GM19467 (cell line): ENCODE measurements around the gene SLC38A2.

Experiments used
- ATAC-seq: cut with Tn5 transposase; IDR thresholded peaks from one replicate; pipeline ENCODE4 v1.9.1; 2021; ENCODE audit warnings: mild to moderate bottlenecking, moderate library complexity; ENCODE audit not compliant: unreplicated experiment

Gene SLC38A2

DNA sequence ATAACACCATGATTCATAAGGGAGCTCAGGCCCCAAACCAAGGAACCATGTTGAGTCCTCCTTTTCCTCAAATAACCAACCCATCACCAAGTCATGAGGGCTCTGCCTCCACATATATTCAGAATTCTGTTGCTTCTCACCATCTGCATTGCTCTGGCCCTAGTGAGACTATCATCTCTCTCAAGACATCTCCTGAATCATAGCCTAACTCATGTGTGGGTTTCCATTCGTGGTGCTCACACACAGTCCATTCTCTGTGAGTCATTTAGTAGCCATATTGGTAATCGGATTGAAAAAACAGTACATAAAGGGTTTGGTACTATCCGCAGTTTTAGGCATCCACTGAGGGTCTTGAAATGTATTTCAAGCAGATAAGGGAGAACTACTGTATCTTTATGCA is 5.1 kb upstream of the SLC38A2 start:
- ATAC-seq: no peak

DNA sequence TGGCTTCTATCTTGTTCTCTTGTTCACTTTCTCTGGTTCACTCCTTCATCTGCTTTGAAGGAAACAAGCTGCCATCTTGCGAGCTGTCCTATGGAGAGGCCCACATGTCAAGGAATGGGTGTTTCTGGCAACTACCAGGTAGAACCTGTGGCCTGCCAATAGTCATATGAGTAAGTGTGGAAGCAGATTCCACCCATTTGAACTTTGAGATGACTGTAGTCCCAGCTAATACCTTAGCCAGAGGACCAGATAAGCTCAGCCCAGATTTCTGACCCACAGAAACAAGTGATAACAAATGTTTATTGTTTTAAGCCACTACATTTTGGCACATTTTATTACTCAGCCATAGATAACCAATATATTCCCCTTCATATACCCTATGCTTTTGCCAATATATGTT is 4.0 kb upstream of the SLC38A2 start:
- no peak for ATAC-seq

DNA sequence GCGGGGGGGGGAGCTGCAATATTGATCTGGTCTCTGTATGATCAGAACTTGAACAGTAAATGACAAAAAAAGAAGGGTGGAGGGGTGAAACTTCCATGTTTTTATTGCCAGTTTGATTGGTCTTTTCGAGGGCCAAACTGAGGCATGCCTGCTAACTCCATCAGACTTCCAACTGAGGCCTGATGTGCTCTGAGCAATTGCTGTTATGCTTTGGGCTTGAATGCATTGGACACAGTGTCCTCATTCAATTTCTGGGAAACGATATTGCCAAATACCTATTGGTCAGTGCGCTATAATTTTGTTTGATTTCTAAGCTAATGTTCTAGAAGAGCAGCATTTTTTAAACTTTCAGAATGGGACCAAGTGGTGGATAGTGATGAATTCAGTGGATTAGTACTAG is 2.1 kb upstream of the SLC38A2 start:
- ATAC-seq: no peak

DNA sequence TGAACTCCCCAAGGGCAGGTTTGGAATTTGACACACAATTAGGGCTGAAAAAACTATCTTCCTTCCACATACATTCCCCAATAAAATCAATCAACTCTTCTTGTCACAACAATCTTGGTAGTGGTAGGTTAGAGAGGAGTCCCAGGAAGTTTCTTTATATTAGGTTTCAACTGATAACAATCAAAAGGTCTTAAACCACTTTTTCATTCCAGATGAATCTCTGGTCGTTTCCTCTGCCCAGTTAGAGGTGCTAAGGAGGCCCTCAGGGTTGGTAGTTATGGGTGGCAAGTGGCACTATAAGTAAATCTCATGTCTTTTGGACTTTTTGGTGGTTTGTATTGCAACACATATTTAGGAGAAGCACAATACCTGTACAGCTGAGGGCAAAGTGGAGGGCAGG is 1.7 kb upstream of the SLC38A2 start:
- no peak for ATAC-seq

DNA sequence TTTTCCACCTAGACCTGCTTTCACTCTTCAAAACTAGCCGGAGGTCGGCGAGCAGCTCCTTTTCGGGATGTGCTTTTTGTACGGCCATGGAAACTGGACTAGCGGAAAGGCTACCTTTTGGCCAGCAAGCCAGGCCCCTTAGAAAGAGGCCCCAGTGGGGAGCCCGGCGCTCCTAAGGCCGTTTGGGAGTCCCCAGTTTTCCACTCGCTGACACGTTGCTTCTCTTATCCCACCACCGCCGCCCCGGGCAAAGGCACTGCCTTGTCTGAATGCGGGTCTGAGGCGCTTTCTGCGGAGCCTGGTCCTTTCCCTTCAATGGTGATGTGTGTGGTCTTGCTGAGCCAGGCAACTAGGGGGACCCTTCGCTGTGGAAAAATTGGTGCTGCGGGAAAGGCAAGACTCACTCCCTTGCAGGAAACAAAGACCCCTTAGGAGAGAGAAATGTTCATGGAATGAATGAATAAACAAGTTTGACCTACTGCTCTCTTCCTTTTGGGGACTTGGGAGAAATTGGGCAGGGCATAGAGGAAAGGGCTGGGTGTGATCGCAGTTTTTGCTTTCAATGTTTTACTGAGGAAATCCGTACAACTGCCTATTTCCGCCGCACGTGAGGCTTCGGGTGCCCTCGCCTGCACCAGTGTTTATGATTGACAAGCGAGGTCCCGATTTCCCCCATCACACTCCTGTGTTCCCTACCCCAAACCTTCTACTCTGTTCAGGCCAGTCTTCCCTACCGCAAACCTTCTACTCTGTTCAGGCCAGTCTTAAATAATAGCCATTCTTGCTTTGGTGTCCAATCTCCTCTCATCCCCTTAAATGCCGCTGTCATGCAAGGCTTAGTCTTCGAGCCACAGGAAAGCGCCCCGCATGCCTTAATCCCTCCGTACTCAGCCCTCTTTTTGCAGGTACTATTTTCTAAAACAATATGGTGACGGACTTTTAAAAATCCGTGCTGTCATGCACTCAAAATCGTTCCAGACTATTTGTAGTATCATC is 1.0 kb upstream of the SLC38A2 start:
- ATAC-seq: no peak

DNA sequence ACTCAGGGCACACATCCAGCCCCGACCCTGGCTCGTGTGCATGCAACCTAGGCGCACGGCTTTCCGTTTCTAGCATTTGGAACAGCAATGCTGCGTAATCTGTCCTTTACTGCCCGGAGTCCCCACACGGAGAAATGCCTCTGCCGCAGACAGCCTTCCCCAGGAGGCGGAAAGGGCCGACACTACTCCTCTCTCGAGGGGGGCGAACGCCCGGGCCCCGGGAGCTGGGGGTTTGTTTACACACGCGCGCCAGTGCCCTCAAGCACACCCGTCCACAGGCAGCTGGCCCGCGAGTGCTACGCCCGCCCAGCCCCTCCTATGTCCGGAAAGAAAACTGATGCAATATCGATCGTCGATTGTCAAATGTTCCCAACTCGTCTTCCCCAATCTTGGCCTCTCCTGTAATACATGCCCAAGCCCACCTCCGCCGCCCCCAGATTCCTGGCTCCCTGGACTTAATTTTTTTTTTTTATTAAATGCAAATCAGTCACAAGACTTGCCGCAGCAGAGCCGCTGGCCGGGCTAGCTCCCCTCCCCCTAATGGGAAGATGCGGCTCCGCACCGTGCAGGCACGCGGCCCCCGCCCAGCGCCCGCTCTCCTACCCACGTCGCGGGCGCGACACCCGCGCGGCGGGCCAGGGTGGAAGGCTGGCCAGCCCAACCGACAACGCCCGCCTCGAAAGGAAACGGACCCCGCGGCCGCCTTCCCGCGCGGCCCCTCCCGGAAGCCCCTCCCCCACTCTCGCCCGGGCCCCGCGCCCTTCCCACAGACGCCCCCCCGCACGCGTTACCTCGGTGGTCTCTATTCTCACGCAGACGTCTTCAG is 642 bp downstream of the SLC38A2 start:
- ATAC-seq: peak; percentile 19

DNA sequence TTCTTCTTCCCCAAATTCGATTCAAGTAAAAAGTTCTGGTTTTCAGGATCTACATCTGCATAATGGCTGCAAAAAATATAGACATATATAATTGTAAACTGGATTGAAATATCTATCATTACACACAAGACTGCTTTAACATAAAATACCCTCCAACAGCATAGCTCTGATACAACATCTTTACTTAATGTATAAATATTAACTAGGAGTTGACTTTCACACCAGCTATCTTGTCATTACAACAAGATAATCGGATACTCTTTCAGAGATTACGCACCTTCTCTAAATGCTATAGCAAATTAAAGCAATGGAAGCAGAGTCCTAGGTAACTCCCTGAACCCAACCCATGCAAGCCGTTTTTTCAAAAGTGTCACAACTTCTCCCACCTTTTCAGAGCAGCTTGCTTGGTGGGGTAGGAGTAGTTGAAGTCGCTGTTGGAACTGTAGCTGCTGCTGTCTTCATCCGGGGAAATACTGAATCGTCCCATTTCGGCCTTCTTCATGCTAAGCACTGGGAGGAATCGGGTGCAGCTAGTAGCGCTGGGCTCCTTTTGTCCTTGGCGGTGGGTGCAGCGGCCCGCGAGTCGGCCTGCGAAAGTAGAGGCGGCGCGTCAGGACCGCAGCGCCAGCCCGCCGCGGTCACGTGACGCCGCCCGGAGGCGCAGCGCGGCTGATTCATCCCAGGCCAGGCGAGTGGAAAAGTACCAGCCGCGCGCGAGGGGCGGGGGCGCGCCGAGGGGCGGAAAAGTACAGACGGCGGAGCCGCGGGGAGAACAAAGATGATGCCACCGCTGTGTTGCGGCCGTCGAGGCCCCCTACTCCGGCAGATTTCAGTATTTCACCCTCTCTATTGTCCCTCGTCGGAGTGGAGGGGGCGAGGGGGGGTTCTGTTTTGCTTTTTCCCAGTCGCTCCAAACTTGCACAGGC is 1.5 kb downstream of the SLC38A2 start:
- peak; percentile 51 for ATAC-seq

DNA sequence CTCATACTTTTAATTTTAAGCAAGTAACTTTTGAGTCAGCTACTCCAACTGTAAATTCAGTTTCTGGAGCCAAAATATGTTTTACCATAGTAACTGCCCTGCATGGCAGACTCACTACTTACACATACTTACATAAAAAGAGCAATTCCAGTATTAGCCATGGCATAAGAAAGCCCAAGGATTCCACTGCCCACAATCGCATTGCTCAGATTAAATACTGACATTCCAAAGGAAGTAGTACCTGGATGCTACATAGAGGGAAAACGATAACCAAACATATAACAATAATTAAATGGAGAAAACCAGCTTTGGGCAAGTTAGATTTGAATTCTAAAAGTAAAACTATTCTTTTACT is 2.2 kb downstream of the SLC38A2 start:
- ATAC-seq: no peak

DNA sequence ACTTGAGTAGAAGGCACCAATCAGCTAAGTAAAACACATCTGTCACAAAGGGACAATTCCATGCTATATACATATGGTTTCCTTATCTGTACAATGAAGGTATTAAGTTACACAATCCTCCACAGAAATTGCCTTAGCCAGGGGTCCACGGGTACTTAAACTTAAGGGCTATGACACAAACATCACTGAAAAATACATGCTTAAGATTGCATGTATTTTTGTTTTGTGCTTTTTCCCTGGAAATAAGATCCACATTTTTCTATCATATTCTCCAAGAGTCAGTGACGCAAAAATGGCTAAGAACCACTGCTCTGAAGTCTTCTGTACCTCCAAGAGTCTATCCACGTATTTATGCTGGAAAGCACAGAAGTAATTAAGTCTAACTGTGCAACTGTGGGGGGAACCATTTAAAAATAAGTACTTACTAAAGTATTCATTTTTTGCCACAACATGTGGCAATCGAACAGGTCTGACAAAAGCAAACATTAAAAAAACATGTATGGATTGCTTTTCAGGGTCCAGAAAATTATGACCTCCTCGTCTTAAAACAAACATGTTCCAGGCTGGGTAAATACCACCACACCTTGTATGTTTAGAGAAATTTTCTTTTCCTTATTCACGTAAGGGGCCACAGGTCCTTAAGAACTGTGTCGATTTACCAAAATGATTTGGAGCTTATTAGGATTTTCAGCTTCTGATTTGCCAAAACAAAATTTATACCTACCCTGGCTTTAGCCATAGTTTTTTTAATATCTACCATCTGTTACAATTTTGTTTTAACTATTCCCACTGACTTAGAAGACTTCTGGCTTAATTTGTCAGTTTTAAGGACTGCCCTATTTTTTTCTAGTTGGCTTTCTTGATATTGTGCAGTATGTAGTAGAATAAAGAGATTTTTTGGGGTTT is 2.8 kb downstream of the SLC38A2 start:
- no peak for ATAC-seq

DNA sequence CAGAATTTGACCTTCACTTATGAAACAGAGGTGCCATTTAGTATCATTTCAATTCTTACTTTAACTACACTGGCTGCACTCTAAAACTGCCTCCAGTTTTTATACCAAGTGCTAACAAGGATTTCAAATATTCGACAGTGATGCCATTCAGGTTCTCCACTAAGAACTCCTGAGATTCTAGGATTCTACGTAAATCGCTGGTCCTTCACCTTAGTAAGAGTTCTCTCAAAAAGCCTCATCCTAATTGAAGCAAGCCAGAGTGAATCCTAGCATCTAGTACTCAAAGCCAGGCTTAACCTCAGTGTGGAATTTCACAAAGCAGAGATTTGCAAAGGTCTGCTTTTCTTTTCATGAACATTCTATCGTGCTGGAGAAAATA is 3.5 kb downstream of the SLC38A2 start:
- no peak for ATAC-seq

DNA sequence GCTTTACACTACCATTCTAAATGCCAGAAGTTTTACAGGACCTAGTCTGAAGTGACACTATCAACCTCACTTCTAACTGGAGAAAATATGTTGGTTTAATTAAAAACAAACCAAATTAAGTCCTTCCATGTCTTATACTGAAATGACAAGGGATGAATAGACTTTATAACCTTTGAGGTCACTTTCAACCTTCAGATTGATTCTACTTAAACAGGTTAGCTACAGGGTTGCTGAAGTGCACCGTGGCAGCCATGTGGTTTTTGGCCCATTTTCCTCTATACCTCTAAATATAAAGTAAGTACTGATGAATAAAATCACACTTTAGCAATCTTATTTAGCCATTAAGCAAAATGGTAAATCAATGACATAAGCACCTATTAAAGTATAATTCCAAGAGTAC is 3.9 kb downstream of the SLC38A2 start:
- no peak for ATAC-seq

DNA sequence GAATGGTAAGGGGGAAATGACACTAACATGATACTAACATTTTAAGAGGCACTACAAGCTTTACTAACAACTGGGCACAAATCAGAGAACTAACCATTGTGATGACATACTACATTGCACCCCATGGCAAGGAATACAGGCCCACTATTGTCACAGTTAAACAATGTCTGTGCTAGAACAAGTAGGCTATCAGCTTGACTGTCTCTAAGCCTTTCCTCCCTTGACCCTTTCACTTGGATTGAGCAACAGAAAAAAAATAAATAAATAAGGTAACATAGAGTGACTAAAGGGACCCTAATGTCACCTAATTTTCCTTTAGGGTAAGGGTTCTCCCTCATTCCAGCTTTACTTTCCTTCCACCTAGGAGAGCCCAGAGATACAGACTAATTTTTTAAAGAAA is 4.4 kb downstream of the SLC38A2 start:
- no peak for ATAC-seq

DNA sequence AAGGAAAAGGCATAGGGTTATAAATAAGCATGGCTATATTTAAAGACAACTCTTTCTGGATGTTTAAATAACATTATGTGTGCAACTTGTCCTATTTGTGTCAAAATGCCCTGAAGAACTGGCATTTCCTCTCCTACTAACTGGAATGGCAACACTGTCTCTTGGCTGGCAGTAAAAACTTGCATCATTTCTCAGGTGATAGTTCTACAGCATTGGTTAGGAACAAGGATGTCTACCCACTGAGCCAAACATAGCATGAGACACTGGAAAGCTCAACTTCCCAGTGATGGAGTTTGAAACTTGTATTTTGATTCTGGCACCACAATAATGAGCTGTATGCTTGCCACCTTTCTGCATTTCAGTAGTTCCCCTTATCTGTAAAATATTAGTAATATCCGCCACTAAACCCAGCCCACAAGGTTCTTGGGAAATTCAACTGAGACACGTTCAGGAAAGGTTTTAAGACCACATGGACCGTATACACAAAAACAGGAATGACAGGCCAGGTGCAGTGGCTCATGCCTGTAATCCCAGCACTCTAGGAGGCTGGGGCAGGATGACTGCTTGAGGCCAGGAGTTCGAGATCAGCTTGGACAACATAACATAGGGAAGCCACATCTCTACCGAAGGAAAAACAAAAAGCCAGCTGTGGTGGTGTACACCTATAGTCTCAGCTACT is 5.1 kb downstream of the SLC38A2 start:
- no peak for ATAC-seq

DNA sequence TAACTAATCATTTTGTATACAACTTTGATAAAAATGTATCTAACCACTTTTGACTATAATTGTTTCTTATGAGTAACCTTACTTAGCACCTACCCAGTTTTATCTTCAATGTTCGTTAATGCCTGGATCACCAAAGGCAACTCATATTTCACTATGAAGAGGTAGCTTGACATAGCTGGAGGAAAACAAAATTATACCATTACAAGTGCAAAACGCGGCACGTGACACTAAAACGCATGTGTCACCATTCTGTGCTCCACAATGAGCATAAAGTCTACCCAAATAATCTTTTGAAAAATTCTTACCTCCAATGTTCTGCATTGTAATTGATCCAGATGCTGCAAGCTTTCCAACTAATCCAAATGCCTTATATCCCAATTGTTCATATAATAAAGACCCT is 5.8 kb downstream of the SLC38A2 start:
- ATAC-seq: no peak

DNA sequence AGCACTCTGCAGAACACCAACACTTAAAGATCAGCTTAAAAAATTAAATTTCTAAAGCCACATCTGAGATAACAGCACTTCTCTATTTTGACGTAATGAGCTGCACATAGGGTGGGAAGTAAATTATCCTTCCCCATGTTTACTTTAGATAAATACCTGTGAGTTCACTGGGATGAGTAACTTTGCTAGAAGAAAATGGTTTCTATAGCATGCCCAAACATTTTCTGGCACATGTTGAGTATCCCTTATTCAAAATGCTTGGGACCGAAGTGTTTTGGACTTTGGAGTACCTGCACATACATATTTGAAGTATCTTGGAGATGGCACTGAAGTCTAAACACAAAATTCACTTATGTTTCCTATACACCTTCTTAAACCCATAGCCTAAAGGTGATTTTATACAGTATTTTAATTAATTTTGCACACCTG is 6.6 kb downstream of the SLC38A2 start:
- no peak for ATAC-seq

DNA sequence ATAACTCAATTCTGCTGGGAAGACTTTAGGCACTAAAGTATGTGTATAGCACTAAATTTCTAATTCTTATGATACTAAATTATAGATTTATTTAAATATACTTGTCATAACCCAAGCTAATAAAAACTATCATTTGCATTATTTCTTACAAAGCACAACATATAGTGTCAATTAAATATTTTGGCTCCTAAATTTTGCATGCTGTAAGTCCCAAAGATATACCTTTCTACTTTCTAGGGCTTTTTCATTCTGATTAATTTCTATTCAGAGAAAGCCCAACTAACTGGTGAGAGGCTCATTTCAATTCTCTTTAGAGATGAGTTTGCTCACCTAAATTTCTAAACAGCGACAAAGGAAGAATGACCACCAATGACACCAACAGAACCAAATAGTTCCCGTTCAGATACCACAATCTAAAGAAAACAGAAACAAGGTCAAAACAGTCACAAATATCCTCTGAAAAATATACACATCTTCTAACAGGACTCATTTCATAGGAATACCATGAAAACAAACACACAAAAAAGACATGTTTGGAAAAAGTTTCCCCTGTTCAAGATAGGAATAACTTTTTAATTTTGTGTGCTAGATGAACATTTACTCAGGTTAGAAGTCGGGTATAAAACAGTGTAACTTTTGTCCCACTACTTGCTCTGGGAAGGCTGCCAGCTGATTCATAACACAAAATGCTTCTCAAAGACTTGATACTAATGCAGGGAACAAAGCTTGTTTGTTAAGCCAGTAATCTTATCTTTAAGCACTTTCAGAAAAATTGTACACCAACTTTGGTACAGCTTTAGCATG is 7.6 kb downstream of the SLC38A2 start:
- no peak for ATAC-seq

DNA sequence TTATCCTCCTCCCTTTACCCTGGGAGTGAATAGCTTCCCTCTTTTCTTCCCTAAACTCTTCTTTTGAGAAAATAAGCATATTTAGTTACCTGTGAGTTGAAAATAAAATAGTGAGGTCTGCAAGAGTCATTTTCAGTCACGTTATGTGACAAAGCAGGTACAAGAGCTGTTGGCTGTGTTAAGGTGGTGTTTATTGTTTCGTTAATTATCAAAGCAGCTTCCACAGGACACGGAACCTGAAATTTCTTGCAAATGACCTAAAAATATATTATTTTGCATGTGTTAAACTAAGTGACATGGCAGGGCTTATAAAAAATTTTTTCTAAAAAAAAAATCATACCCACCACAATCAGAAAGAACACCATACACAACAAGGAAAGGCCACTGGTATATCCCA is 8.3 kb downstream of the SLC38A2 start:
- ATAC-seq: no peak

DNA sequence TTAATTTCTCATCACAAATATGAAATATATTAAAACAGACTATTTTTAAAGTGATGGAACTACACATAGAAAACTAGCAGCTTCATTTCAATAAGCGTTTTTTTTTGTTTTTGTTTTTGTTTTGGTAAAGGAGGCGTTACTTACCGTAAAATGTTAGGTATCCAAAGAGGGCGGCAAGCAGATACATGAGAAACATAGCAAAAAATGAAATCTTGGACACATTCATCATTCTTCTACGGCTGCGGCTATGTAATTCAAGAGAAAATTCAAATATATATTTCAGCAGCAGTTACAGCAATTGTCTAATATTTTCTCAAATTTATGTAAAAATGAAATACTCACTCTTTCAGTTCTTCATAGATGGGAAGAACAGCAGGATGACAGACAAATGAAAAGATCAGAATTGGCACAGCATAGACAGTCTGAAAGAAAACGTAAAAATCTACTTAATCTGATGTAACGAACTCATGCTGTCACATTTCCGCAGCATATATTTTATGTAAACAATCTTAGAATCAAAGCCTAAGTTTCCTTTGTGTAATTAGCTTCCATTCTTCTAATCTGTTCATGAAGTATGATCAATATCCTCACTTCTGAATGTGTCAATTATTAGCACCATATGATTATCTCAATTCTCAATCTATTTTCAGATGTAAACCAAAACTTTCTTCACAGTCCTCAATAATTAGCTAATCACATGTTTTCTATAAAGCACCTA is 8.8 kb downstream of the SLC38A2 start:
- ATAC-seq: no peak
